Measurements from ENCODE around the gene CD300LD. TPM values are rescaled to one million over a fixed set of nuclear protein-coding genes. Genes with fewer than 3 reads are reported as not detected.

CD300LD gene
- total RNA-seq, 1 experiment from 2014 or later, result not detected

GRCh38 chr17:74604200-74604599, 12.1 kb upstream of the CD300LD start:
- no peaks in the 10 kb centered on the region for H3K27me3 Mint-ChIP-seq (ENCODE audit: insufficient read depth, unreplicated experiment)
- H3K9me3 Mint-ChIP-seq (ENCODE audit: unreplicated experiment), result no peaks in the 10 kb centered on the region
- no peaks in the 10 kb centered on the region for H3K36me3 Mint-ChIP-seq (ENCODE audit: insufficient read depth, unreplicated experiment)
- no peak overlapping the region for H3K4me3 Mint-ChIP-seq (ENCODE audit: unreplicated experiment)
- intact Hi-C loops (cut with micrococcal nuclease), result no loop called here
- no TSS peak for BruUV-seq (replicated peaks)
- TF ChIP-seq, protein P1, sequence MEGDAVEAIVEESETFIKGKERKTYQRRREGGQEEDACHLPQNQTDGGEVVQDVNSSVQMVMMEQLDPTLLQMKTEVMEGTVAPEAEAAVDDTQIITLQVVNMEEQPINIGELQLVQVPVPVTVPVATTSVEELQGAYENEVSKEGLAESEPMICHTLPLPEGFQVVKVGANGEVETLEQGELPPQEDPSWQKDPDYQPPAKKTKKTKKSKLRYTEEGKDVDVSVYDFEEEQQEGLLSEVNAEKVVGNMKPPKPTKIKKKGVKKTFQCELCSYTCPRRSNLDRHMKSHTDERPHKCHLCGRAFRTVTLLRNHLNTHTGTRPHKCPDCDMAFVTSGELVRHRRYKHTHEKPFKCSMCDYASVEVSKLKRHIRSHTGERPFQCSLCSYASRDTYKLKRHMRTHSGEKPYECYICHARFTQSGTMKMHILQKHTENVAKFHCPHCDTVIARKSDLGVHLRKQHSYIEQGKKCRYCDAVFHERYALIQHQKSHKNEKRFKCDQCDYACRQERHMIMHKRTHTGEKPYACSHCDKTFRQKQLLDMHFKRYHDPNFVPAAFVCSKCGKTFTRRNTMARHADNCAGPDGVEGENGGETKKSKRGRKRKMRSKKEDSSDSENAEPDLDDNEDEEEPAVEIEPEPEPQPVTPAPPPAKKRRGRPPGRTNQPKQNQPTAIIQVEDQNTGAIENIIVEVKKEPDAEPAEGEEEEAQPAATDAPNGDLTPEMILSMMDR (IDR thresholded peaks at IDR 0.05; ENCODE audit: unreplicated experiment), result no peak
- DNase-seq (ENCODE audit: unreplicated experiment), result no peak
- peaks cover 43% of the 10 kb centered on the region for H3K4me1 Mint-ChIP-seq (ENCODE audit: insufficient read depth, unreplicated experiment)
- ChIA-PET POLR2A (interaction anchor here (1.3 to 1.6 kb wide), 2 partner anchors 35 to 150 kb away, joined by 3 to 6 read pairs; no protein-coding TSS in a partner anchor), CTCF (interaction anchor here (0.7 to 2.3 kb wide), 10 partner anchors 17 to 224 kb away, joined by 3 to 24 read pairs (median 4); partner anchors contain the start of gene CD300H)
- H3K27ac Mint-ChIP-seq (ENCODE audit: low read depth, unreplicated experiment), result peak overlapping the region; percentile 90

DNA sequence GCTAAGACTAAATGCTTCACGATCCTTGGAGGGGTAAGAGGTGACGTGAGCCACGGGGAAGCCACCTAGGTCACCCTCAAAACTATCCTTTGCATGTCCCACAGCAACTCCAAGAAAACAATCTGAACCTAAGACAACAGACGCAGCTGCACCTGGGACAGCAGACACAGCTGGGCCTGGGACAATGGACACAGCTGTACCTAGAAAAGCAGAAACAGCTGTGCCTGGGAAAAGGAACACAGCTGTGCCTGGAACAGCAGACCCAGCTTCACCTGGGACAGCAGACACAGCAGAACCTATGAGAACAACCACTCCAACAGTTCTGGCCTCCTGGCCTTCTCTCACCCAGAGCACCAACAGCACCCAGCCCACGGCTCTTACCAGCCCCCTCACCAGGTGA, 11.7 kb upstream of the CD300LD start:
- H3K36me3 Mint-ChIP-seq (ENCODE audit: insufficient read depth, unreplicated experiment), result no peaks in the 10 kb centered on the region
- ChIA-PET CTCF (interaction anchor here (0.7 to 3.0 kb wide), 19 partner anchors 9 to 303 kb away, joined by 3 to 24 read pairs (median 4); partner anchors contain the start of genes BTBD17, CD300H, CD300LB and GPR142), POLR2A (interaction anchor here (0.8 to 1.6 kb wide), 3 partner anchors 14 to 149 kb away, joined by 3 to 6 read pairs (median 3); no protein-coding TSS in a partner anchor)
- peaks cover 45% of the 10 kb centered on the region for H3K4me1 Mint-ChIP-seq (ENCODE audit: insufficient read depth, unreplicated experiment)
- H3K9me3 Mint-ChIP-seq (ENCODE audit: unreplicated experiment), result no peaks in the 10 kb centered on the region
- TF ChIP-seq, protein P1 (IDR thresholded peaks at IDR 0.05; ENCODE audit: unreplicated experiment), result no peak
- DNase-seq (ENCODE audit: unreplicated experiment), result no peak
- H3K4me3 Mint-ChIP-seq (ENCODE audit: unreplicated experiment), result no peak overlapping the region
- no peaks in the 10 kb centered on the region for H3K27me3 Mint-ChIP-seq (ENCODE audit: insufficient read depth, unreplicated experiment)
- no peak overlapping the region for H3K27ac Mint-ChIP-seq (ENCODE audit: low read depth, unreplicated experiment)
- intact Hi-C loops (cut with micrococcal nuclease), result loop anchor here (2.0 kb wide), 1 partner anchor 147 kb away; no protein-coding TSS in a partner anchor
- no TSS peak for BruUV-seq (replicated peaks)

DNA sequence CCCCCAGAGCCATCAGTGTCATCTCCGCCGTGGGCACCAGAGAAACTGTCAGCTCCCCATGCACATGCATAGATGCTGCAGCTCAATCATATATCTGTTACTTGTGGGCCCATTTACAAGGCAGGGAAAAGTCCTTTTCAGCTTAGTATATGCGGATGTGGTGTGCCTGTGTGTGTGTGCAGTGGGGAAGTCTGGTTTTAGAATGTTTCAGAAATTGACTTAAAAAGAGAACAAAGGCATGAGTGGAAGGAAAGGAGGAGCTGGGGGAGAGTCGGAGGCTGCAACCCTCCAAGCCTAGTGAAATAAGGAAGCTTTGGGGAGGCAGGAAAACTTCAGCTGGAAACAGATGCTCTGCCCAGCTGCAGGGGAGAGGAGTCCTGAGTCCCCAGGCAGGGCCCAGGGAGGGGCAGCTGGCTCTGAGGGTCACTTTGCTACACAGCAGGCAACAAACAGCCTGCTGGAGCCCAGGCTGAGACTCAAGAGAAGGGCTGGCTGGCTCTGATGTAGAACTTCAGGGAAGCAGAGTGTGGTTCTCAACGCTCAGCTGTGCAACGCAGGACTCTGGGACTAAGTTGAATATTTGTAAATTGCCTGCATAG, 11.1 kb upstream of the CD300LD start:
- no TSS peak for BruUV-seq (replicated peaks)
- Mint-ChIP-seq H3K27ac (ENCODE audit: low read depth, unreplicated experiment) (peak overlapping the region; percentile 79), H3K4me3 (ENCODE audit: unreplicated experiment) (no peak overlapping the region), H3K36me3 (ENCODE audit: insufficient read depth, unreplicated experiment) (no peaks in the 10 kb centered on the region), H3K27me3 (ENCODE audit: insufficient read depth, unreplicated experiment) (no peaks in the 10 kb centered on the region), H3K4me1 (ENCODE audit: insufficient read depth, unreplicated experiment) (peaks cover 45% of the 10 kb centered on the region), H3K9me3 (ENCODE audit: unreplicated experiment) (no peaks in the 10 kb centered on the region)
- TF ChIP-seq, protein P1 (IDR thresholded peaks at IDR 0.05; ENCODE audit: unreplicated experiment), result no peak
- no peak for DNase-seq (ENCODE audit: unreplicated experiment)
- ChIA-PET CTCF (interaction anchor here (0.6 to 3.0 kb wide), 20 partner anchors 9 to 305 kb away, joined by 3 to 24 read pairs (median 4); partner anchors contain the start of genes BTBD17, CD300H, CD300LB and GPR142), POLR2A (interaction anchor here (0.8 to 1.6 kb wide), 3 partner anchors 13 to 149 kb away, joined by 3 to 6 read pairs (median 3); no protein-coding TSS in a partner anchor)
- intact Hi-C loops (cut with micrococcal nuclease), result loop anchor here (2.0 kb wide), 1 partner anchor 146 kb away; no protein-coding TSS in a partner anchor

GRCh38 chr17:74601944-74602572, 10.0 kb upstream of the CD300LD start:
- H3K9me3 Mint-ChIP-seq (ENCODE audit: unreplicated experiment), result no peaks in the 10 kb centered on the region
- intact Hi-C loops (cut with micrococcal nuclease), result loop anchor here (1.0 to 2.0 kb wide), 4 partner anchors 36 to 223 kb away; no protein-coding TSS in a partner anchor
- CTCF ChIA-PET, result interaction anchor here (0.6 to 3.0 kb wide), 21 partner anchors 11 to 1298 kb away, joined by 3 to 15 read pairs (median 4); partner anchors contain the start of genes BTBD17 and GPR142
- no TSS peak for BruUV-seq (replicated peaks)
- TF ChIP-seq, protein P1 (IDR thresholded peaks at IDR 0.05; ENCODE audit: unreplicated experiment), result peak; percentile 88
- POLR2A ChIA-PET, result interaction anchor here (1.3 kb wide), 1 partner anchor 33 kb away, joined by 4 read pairs; no protein-coding TSS in a partner anchor
- no peaks in the 10 kb centered on the region for H3K27me3 Mint-ChIP-seq (ENCODE audit: insufficient read depth, unreplicated experiment)
- no peak overlapping the region for H3K27ac Mint-ChIP-seq (ENCODE audit: low read depth, unreplicated experiment)
- H3K4me1 Mint-ChIP-seq (ENCODE audit: insufficient read depth, unreplicated experiment), result peaks cover 45% of the 10 kb centered on the region
- no peaks in the 10 kb centered on the region for H3K36me3 Mint-ChIP-seq (ENCODE audit: insufficient read depth, unreplicated experiment)
- no peak overlapping the region for H3K4me3 Mint-ChIP-seq (ENCODE audit: unreplicated experiment)
- peak; percentile 80 for DNase-seq (ENCODE audit: unreplicated experiment)
